ENCODE results near the gene WFIKKN2.

DNA sequence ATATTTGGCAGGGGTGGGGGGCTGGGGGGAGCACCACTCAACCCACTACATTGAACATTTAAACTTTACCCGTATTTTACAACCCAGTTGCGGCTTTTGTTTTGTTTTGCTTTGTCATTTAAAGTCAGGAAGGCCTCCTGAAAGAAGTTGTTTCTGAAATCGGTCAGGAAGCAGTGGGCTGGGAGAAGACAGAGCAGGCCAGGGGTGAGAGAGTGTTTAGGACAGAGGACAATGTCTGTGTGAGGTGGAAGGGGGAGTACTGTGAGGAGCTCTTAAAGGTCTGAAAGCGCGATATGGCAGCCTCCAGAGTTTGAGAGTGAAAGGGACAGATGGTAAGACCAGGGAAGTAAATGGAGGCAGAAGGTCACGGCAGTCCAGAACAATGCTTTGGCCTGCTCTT is 6.1 kb upstream of the WFIKKN2 start:
- no peak for TF ChIP-seq CREB1 (IDR thresholded peaks at IDR 0.05; ENCODE audit: low read depth)
- TF ChIP-seq TBL1XR1 (IDR thresholded peaks at IDR 0.05; ENCODE audit: low read depth, low read length), result no peak
- no peak for TF ChIP-seq JUND (IDR thresholded peaks at IDR 0.05; ENCODE audit: low read depth, low read length)
- TF ChIP-seq SIN3A (IDR thresholded peaks at IDR 0.05; ENCODE audit: low read depth, low read length), result no peak
- TF ChIP-seq EGR1 (IDR thresholded peaks at IDR 0.05; ENCODE audit: borderline replicate concordance in 1 of 2, low read depth in 2 of 2, low read length in 2 of 2), result no peak
- TF ChIP-seq ZNF274 (IDR thresholded peaks at IDR 0.05; ENCODE audit: insufficient read depth, insufficient read length), result no peak
- TF ChIP-seq CEBPB (IDR thresholded peaks at IDR 0.05; ENCODE audit: borderline replicate concordance in 1 of 2, low read depth in 2 of 2, low read length in 2 of 2), result no peak
- no peak for TF ChIP-seq POLR2AphosphoS2 (IDR thresholded peaks at IDR 0.05; ENCODE audit: low read depth, low read length)
- TF ChIP-seq, protein P1, sequence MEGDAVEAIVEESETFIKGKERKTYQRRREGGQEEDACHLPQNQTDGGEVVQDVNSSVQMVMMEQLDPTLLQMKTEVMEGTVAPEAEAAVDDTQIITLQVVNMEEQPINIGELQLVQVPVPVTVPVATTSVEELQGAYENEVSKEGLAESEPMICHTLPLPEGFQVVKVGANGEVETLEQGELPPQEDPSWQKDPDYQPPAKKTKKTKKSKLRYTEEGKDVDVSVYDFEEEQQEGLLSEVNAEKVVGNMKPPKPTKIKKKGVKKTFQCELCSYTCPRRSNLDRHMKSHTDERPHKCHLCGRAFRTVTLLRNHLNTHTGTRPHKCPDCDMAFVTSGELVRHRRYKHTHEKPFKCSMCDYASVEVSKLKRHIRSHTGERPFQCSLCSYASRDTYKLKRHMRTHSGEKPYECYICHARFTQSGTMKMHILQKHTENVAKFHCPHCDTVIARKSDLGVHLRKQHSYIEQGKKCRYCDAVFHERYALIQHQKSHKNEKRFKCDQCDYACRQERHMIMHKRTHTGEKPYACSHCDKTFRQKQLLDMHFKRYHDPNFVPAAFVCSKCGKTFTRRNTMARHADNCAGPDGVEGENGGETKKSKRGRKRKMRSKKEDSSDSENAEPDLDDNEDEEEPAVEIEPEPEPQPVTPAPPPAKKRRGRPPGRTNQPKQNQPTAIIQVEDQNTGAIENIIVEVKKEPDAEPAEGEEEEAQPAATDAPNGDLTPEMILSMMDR (IDR thresholded peaks at IDR 0.05 in 2 of 3, conservative IDR thresholded peaks at IDR 0.05 in 1 of 3; ENCODE audit: control insufficient read depth in 2 of 3, extremely low read depth in 1 of 3, insufficient read depth in 1 of 3, low read depth in 3 of 3, low read length in 3 of 3), result no peak
- no peak for TF ChIP-seq TARDBP (IDR thresholded peaks at IDR 0.05; ENCODE audit: borderline replicate concordance)
- TF ChIP-seq POLR2A (IDR thresholded peaks at IDR 0.05; ENCODE audit: low read depth, low read length), result no peak
- no peak for TF ChIP-seq RAD21 (IDR thresholded peaks at IDR 0.05; ENCODE audit: insufficient read depth, low read depth, low read length)
- TF ChIP-seq CBX5 (IDR thresholded peaks at IDR 0.05; ENCODE audit: low read depth), result no peak
- no peak for TF ChIP-seq FOXM1 (IDR thresholded peaks at IDR 0.05; ENCODE audit: low read depth, low read length)

Data from GM12878 (cell line).